ENCODE data around the gene LRRC18. TPM values are rescaled to one million over a fixed set of nuclear protein-coding genes. Genes with fewer than 3 reads are reported as not detected.
A peak's percentile ranks its signal among the peaks of the same experiment; 100 is the strongest.

Gene LRRC18
- total RNA-seq, 4 donors from 2014 or later: not detected

- no peak overlapping the region for H3K4me3 ChIP-seq
- WGBS: 95% methylated on average over 9 of the region's 10 CpGs
- H3K4me1 ChIP-seq: peaks cover 0 to 24% (median 10%) of the 10 kb centered on the region in 4 donors
- DNase-seq (ENCODE audit: extremely low spot score): no peak
- no peak overlapping the region for H3K27ac ChIP-seq (replicated peaks in 1 of 4)
- intact Hi-C loops (cut with DNase I): no loop called here
- no peaks in the 10 kb centered on the region for H3K27me3 ChIP-seq
- no peaks in the 10 kb centered on the region for H3K36me3 ChIP-seq
- TF ChIP-seq EP300 (IDR thresholded peaks at IDR 0.05) (no peak), POLR2AphosphoS5 (IDR thresholded peaks at IDR 0.05) (no peak)
- H3K9me3 ChIP-seq: no peaks in the 10 kb centered on the region
These were observed 42.2 kb downstream of the LRRC18 start for GRCh38 chr10:48897441-48897790.

DNA sequence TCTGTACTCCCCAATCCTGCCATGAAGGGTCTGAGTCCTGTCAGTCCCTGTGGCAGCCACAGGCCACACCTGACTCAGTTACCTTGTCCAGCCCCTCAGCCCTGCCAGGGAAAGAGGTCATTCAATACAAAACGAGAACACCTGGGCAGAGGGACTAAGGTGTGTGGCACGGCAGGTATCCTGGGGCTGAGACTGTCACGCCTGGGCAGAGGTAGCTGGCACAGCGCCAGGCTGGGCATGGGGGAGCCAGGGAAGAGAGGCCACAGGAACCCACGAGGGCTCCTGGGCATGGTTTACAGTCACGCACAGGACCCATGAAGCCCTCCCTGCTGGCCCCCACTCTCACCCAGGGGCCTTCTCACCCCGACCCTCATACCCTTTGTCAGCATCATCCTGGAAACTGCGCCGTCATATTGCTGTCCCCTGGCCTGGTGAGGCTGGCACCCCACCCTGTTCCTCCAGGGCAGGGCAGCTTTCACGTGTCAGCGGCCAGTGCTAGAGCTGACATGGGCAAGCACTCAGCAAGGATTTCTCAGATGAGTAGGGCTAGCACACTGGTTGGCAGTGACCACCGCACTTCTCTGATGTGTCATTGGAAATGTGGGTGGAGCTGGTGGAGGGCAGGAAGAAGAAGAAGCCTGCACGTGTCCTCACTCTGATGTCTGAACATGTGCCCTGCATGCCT, 42.7 kb downstream of the LRRC18 start:
- Histone ChIP-seq H3K4me3 (no peak overlapping the region), H3K27me3 (no peaks in the 10 kb centered on the region), H3K9me3 (no peaks in the 10 kb centered on the region), H3K36me3 (no peaks in the 10 kb centered on the region), H3K4me1 (peaks cover 0 to 24% (median 10%) of the 10 kb centered on the region in 4 donors), H3K27ac (replicated peaks in 1 of 4) (peak overlapping the region in 1 of 4 donors; percentile 55)
- DNase-seq (ENCODE audit: extremely low spot score): no peak
- intact Hi-C loops (cut with DNase I): no loop called here
- TF ChIP-seq POLR2A (IDR thresholded peaks at IDR 0.05; ENCODE audit: low read depth): no peak
- TF ChIP-seq POLR2AphosphoS5 (IDR thresholded peaks at IDR 0.05): no peak
- TF ChIP-seq, protein P1, sequence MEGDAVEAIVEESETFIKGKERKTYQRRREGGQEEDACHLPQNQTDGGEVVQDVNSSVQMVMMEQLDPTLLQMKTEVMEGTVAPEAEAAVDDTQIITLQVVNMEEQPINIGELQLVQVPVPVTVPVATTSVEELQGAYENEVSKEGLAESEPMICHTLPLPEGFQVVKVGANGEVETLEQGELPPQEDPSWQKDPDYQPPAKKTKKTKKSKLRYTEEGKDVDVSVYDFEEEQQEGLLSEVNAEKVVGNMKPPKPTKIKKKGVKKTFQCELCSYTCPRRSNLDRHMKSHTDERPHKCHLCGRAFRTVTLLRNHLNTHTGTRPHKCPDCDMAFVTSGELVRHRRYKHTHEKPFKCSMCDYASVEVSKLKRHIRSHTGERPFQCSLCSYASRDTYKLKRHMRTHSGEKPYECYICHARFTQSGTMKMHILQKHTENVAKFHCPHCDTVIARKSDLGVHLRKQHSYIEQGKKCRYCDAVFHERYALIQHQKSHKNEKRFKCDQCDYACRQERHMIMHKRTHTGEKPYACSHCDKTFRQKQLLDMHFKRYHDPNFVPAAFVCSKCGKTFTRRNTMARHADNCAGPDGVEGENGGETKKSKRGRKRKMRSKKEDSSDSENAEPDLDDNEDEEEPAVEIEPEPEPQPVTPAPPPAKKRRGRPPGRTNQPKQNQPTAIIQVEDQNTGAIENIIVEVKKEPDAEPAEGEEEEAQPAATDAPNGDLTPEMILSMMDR (IDR thresholded peaks at IDR 0.05): no peak
- no peak for TF ChIP-seq EP300 (IDR thresholded peaks at IDR 0.05)
- 85% methylated on average over 9 of the region's 13 CpGs for WGBS

DNA sequence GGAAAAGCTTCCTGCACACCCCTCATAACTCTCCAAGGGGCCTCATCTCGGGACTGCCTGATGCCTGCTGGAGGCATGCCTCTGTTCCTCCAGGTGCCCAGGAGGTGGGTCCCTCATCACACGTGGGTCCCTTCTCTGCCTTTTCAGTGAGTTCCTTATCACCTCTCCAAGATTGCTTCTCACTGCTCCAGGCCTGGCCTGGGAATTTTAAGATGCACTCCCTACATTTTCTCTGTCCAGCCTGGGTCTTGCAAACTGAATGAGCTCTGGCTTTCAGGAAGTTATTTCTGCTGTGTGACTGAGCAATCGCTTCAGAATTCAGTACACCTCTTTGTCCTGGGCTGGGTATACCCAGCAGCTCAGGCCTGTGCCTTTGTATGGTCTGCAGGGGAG, 43.8 kb downstream of the LRRC18 start:
- Histone ChIP-seq H3K27me3 (no peaks in the 10 kb centered on the region), H3K4me3 (no peak overlapping the region), H3K9me3 (no peaks in the 10 kb centered on the region), H3K4me1 (peaks cover 0 to 24% (median 10%) of the 10 kb centered on the region in 4 donors), H3K27ac (replicated peaks in 1 of 4) (peak overlapping the region in 1 of 4 donors; percentile 55), H3K36me3 (no peaks in the 10 kb centered on the region)
- intact Hi-C loops (cut with DNase I): no loop called here
- TF ChIP-seq EP300 (IDR thresholded peaks at IDR 0.05) (no peak), POLR2A (IDR thresholded peaks at IDR 0.05; ENCODE audit: low read depth) (no peak), POLR2AphosphoS5 (IDR thresholded peaks at IDR 0.05) (no peak)
- TF ChIP-seq, protein P1 (IDR thresholded peaks at IDR 0.05): no peak
- no peak for DNase-seq (ENCODE audit: extremely low spot score)
- 55% methylated on average over 3 of the region's 3 CpGs for WGBS

DNA sequence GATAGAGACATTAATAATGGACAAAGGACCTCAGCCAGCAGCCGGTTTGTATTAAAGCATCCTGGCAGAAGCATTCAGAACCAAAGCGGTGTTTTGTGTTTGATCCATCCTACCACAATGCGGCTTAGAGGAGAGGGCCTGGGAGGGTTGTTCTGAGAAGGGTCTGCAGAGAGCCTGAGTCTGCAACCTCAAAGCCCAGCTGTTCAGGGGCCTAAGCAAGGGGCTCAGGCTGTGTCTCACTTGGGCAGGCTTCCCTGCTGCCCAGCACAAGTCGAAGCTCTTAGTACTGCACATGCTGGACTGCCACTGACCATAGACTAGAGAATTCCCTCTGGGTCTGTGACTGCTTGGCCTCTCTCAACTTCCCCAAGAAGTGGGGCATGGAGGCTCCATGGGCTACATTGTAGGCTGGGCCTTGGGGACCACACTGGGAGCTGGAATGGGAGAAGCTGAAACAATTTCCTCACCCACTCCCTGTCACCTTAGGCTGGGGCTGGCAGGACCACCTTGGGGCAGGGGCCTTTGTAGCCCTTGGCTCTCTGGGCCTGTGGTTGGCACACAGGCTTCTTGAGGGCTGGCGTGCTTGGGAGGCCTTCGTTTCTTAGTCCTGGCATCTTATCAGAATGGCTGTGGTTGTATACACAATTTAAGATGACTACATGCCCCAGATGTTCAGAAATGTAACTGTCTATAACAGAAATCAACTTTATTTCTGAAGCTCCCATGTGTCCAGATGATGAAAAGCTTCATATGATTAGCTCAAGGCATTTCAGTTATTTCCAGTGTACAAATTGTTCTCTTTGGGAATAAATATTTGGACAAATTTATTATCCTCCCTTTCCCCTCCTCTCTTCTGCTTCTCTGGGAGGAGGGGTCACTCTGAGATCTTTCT, 44.5 kb downstream of the LRRC18 start:
- TF ChIP-seq POLR2AphosphoS5 (IDR thresholded peaks at IDR 0.05): no peak
- intact Hi-C loops (cut with DNase I): no loop called here
- Histone ChIP-seq H3K36me3 (no peaks in the 10 kb centered on the region), H3K4me1 (peaks cover 0 to 24% (median 10%) of the 10 kb centered on the region in 4 donors), H3K4me3 (no peak overlapping the region), H3K27me3 (no peaks in the 10 kb centered on the region), H3K27ac (replicated peaks in 1 of 4) (peak overlapping the region in 1 of 4 donors; percentile 55), H3K9me3 (no peaks in the 10 kb centered on the region)
- DNase-seq (ENCODE audit: extremely low spot score): no peak
- WGBS: 77% methylated on average over 5 of the region's 6 CpGs

DNA sequence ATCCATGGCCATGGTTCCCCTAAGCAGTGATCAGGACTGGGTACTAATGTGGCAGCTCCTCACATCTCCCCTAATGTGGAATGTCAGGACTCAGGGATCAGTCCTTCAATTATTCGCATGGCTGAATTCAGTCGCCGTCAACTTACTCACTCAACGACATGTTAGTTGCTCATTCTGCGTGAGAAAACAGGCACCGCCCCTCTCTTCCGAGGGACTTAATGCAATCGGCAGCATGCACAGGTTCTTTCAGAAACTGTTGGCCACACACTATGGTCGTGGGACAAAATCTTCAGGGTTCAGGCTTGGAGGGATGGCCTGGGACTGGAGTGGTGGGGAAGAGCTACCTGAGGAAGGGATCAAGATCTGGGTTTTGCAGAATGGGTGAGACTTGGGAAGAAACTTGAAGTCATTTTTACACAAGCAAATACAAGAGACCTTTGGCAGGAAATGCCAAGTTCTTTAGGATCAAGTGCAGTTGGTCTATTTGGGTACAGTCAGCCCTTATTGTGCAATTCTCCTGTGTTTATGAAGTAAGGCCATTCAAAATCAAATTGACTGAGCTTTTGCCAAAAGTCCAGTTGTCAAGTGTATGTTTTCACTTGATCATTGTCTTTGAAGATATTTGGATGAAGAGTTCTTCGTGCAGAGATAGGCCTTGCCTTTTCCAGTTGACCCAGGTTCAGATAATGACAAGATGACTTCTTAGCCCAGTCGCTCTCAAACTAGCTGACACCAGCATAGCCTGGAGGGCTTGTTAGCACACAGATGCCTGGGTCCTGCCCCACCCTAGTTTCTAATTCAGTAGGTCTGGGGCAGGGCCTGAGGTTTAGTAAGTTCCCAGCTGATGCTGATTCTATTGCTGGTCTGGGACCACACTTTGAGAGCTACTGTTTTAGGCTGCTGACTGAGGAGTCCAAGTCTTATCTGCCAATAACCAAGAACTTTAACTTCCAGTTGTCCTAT, 48.5 kb downstream of the LRRC18 start:
- intact Hi-C loops (cut with DNase I): no loop called here
- no peak overlapping the region for H3K4me3 ChIP-seq
- 92% methylated on average over 11 of the region's 11 CpGs for WGBS
- no peak for DNase-seq (ENCODE audit: extremely low spot score)
- H3K27ac ChIP-seq (replicated peaks in 1 of 4): no peak overlapping the region
- TF ChIP-seq POLR2AphosphoS5 (IDR thresholded peaks at IDR 0.05) (no peak), POLR2A (IDR thresholded peaks at IDR 0.05; ENCODE audit: low read depth) (no peak), EP300 (IDR thresholded peaks at IDR 0.05) (no peak)
- TF ChIP-seq, protein P1 (IDR thresholded peaks at IDR 0.05): no peak
- H3K9me3 ChIP-seq: no peaks in the 10 kb centered on the region
- H3K36me3 ChIP-seq: no peaks in the 10 kb centered on the region
- no peaks in the 10 kb centered on the region for H3K27me3 ChIP-seq
- peaks cover 0 to 14% (median 7%) of the 10 kb centered on the region in 4 donors for H3K4me1 ChIP-seq
